Prostate gland (tissue), 2 donors: ENCODE data around the gene SMYD5. TPM values are rescaled to one million over a fixed set of nuclear protein-coding genes. Genes with fewer than 3 reads are reported as not detected.

ENCODE experiments used
- DNase-seq: peaks from one replicate; pipeline ENCODE4 v3.0.0-alpha.2; 2019; ENCODE audit warnings: low spot score
- H3K27ac ChIP-seq, 2 donors: fragments of 200-600 bp; sonication (generic); 2 replicates each; pipeline ENCODE4 v1.5.1; 2017 to 2019
- H3K27me3 ChIP-seq: fragments of 200-600 bp; sonication (generic); replicated peaks from 2 replicates; pipeline ENCODE4 v1.5.1; 2019; ENCODE audit not compliant: insufficient read depth
- H3K36me3 ChIP-seq, 2 donors: fragments of 200-600 bp; sonication (generic); 1 replicate in 1 of 2; 2 replicates in 1 of 2; pipeline versions ENCODE4 v1.5.1 to v1.8.1; 2017 to 2019
- H3K4me1 ChIP-seq: fragments of 200-600 bp; sonication (generic); replicated peaks from 2 replicates; pipeline ENCODE4 v1.5.1; 2019
- H3K4me3 ChIP-seq, 2 donors: fragments of 200-600 bp; sonication (generic); 2 replicates each; pipeline ENCODE4 v1.5.1; 2017 to 2019
- H3K9me3 ChIP-seq: fragments of 200-600 bp; sonication (generic); 2 replicates; pipeline ENCODE4 v1.5.1; 2017
- CTCF ChIP-seq, 4 experiments: fragments of 200-600 bp in 2 of 4; fragments of 450-650 bp in 2 of 4; sonication (generic) in 2 of 4; IDR thresholded peaks; 1 replicate in 3 of 4; 2 replicates in 1 of 4; pipeline ENCODE4 v1.5.1; 2016 to 2019; ENCODE audit warnings: antibody characterized with exemption in 4 of 4, mild to moderate bottlenecking in 2 of 4, moderate library complexity in 2 of 4
- POLR2A ChIP-seq: fragments of 450-650 bp; IDR thresholded peaks from one replicate; pipeline ENCODE4 v1.6.1; 2016; ENCODE audit warnings: antibody characterized with exemption, mild to moderate bottlenecking
- POLR2AphosphoS5 ChIP-seq: sonication (generic); formaldehyde crosslinking; IDR thresholded peaks from one replicate; pipeline ENCODE4 v1.6.1; 2017; ENCODE audit warnings: antibody characterized with exemption
- whole genome bisulfite sequencing: methylation state at CpG from one replicate; pipeline ENCODE4 v1.1.5; 2018; 5-methylcytosine and 5-hydroxymethylcytosine counted together
- intact Hi-C: fragments of 100-400 bp; cut with DNase I; formaldehyde crosslinking; loops from one replicate; pipeline ENCODE4 v1.14.2; 2022
- total RNA-seq, 2 donors: library from RNA; depleted of rRNA; stranded (reverse); fragments of >200 nt; gene quantifications; one replicate each; pipeline ENCODE4 v1.1.0, GENCODE V29; 2016

Gene SMYD5
- total RNA-seq, 2 donors from 2014 or later, result 12.5 to 36.6 TPM

DNA sequence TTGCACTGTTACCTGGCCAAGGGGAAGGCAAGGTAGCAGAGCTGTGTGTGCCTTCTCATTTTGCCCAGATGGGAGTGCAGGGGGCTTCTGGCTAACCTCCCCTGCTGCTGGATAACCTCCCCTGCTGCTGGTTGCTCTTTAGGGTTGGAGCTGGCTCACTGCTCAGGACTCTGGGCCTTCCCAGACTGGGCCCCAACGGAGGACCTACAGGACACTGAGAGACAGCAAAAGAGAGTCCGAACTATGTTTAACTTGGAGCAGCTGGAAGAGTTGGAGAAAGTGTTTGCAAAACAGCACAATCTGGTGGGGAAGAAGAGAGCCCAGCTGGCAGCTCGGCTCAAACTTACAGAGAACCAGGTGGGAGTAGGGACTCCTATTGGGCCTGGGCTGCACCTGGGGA lies 5.8 kb upstream of the SMYD5 start:
- Histone ChIP-seq H3K27ac (no peak overlapping the region), H3K4me1 (no peaks in the 10 kb centered on the region), H3K27me3 (no peaks in the 10 kb centered on the region), H3K4me3 (no peak overlapping the region), H3K36me3 (no peaks in the 10 kb centered on the region), H3K9me3 (no peaks in the 10 kb centered on the region)
- TF ChIP-seq POLR2A (no peak), CTCF (IDR thresholded peaks at IDR 0.05) (no peak), POLR2AphosphoS5 (no peak)
- no peak for DNase-seq
- intact Hi-C loops, result no loop called here
- WGBS, result 59% methylated on average over 3 of the region's 3 CpGs

GRCh38 chr2:73210019-73210418 lies 4.0 kb upstream of the SMYD5 start:
- no peak for DNase-seq
- no peaks in the 10 kb centered on the region for H3K27me3 ChIP-seq
- H3K36me3 ChIP-seq, result no peaks in the 10 kb centered on the region
- H3K4me1 ChIP-seq, result no peaks in the 10 kb centered on the region
- no peak overlapping the region for H3K4me3 ChIP-seq
- no peak overlapping the region for H3K27ac ChIP-seq
- no peaks in the 10 kb centered on the region for H3K9me3 ChIP-seq
- intact Hi-C loops, result no loop called here
- WGBS, result 76% methylated on average over 4 of the region's 4 CpGs
- TF ChIP-seq CTCF (IDR thresholded peaks at IDR 0.05) (no peak), POLR2A (no peak), POLR2AphosphoS5 (no peak)

DNA sequence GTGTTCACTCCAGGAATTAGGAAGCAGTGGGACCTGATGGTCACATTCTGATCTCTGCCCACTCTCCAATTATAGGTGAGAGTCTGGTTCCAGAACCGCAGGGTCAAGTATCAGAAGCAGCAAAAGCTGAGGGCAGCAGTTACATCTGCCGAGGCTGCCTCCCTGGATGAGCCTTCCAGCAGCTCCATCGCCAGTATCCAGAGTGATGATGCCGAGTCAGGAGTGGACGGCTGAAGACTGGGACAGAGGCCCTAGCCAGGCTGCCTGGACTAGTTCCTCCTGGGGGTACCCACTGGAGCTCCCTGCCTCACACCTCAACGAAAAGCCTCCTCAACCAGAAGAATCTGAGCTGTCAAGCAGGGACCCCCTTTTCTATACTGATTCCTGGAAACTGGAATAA lies 3.3 kb upstream of the SMYD5 start:
- TF ChIP-seq POLR2AphosphoS5, result no peak
- no peak for TF ChIP-seq CTCF (IDR thresholded peaks at IDR 0.05)
- TF ChIP-seq POLR2A, result no peak
- Histone ChIP-seq H3K4me3 (no peak overlapping the region), H3K27me3 (no peaks in the 10 kb centered on the region), H3K36me3 (no peaks in the 10 kb centered on the region), H3K27ac (no peak overlapping the region), H3K4me1 (no peaks in the 10 kb centered on the region), H3K9me3 (no peaks in the 10 kb centered on the region)
- DNase-seq, result no peak
- intact Hi-C loops, result no loop called here
- 91% methylated on average over 6 of the region's 6 CpGs for WGBS

- no peak overlapping the region for H3K4me3 ChIP-seq
- WGBS, result 80% methylated on average over 7 of the region's 7 CpGs
- H3K27ac ChIP-seq, result no peak overlapping the region
- H3K36me3 ChIP-seq, result no peaks in the 10 kb centered on the region
- TF ChIP-seq POLR2A, result no peak
- TF ChIP-seq CTCF (IDR thresholded peaks at IDR 0.05), result no peak
- no peak for TF ChIP-seq POLR2AphosphoS5
- no peak for DNase-seq
- no peaks in the 10 kb centered on the region for H3K4me1 ChIP-seq
- no peaks in the 10 kb centered on the region for H3K27me3 ChIP-seq
- intact Hi-C loops, result no loop called here
- no peaks in the 10 kb centered on the region for H3K9me3 ChIP-seq
Measured at GRCh38 chr2:73212098-73212447, 2.0 kb upstream of the SMYD5 start.

- no peaks in the 10 kb centered on the region for H3K4me1 ChIP-seq
- 58% methylated on average over 20 of the region's 20 CpGs for WGBS
- H3K4me3 ChIP-seq, result no peak overlapping the region
- intact Hi-C loops, result no loop called here
- H3K9me3 ChIP-seq, result no peaks in the 10 kb centered on the region
- no peaks in the 10 kb centered on the region for H3K27me3 ChIP-seq
- TF ChIP-seq POLR2A (no peak), CTCF (IDR thresholded peaks at IDR 0.05) (peak; percentile 60 to 80 (median 66)), POLR2AphosphoS5 (peak; percentile 6)
- no peak overlapping the region for H3K27ac ChIP-seq
- peak; percentile 36 for DNase-seq
- H3K36me3 ChIP-seq, result no peaks in the 10 kb centered on the region
Measured at GRCh38 chr2:73212448-73213176, 1.4 kb upstream of the SMYD5 start.
